NCI-H1436 (cell line): ENCODE measurements around the gene UMOD.
"Not testable (repeated sequence)": the region's sequence is repeated elsewhere in the genome, so short reads cannot be mapped to it uniquely, and the experiment has no call there.

Source experiments
- DNase-seq: peaks from one replicate; lab custom pipeline; 2025; lab: John Stamatoyannopoulos, UW

Gene UMOD

DNA sequence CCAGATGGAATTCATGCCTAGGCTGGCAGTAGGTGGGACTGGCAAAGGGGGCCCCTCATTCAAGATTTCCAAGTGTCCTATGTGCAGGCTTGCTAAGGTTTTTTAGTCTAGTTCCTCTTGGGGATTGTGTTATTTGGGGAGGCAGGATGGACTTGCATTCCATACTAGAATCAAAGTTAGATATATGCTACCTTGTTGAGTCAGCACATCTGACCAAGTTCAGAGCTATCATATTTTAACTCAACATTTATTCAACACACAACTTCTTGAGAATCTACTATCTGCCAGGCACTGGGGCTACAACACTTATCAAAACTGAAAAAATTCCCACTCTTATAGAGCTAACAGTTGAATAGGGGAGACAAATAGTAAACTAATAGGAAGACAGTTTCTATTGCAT is 31.9 kb downstream of the UMOD start:
- DNase-seq = no peak

DNA sequence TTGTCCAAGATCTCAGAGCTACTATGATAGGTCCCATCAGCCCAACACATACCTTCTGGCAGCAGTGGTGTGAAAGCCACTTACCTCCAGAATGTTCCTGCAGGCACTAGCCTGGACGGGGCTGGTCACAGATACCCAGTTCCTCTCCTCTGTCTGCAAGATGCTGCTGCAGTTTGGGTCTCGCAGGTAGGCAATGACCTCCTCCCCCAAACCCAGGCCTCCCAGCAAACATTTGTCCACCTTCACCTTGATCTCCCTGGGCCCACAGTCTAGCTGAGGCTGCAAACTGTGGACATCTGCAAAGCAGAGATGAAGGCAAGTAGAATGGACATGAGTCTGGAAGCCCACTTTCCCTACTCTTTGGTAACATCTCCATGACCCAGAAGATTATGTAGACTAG is 32.3 kb downstream of the UMOD start:
- DNase-seq = no peak

DNA sequence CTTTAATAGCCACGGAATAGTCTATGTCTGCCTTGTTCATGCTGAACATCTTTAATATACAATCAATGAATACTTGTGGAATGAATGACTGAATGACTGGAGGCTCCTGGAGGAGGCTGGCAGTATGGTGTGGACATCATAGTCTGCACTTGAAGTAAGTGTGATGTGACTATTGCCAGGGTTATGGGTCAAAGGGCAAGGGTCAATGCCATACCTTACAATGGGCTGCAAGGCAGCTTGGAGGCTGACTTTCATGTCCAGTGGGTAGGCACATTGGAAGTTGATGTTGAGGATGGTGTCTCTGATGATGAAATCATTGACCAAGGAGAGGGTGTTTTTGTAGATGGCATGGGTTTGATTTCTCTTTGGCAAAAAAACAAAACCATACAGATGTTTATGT is 33.1 kb downstream of the UMOD start:
- no peak for DNase-seq

DNA sequence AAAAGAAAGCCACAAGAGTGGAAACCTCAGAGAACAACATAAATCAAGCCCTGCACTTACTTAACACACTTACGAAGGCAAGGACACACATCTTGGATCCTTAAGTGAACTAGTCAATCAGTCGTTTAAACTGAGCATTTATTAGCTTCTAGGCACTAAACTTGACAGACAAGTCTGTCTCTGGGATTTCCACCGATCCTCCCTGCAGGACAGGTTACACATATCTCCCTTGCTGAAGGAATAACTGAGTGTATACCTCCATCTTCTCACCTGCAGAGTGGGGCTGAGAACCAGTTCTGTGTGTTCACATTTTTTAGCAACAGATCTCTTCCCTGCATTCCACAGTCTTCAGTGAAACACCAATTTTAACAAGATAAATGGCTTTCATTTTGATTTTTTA is 34.1 kb downstream of the UMOD start:
- no peak for DNase-seq

DNA sequence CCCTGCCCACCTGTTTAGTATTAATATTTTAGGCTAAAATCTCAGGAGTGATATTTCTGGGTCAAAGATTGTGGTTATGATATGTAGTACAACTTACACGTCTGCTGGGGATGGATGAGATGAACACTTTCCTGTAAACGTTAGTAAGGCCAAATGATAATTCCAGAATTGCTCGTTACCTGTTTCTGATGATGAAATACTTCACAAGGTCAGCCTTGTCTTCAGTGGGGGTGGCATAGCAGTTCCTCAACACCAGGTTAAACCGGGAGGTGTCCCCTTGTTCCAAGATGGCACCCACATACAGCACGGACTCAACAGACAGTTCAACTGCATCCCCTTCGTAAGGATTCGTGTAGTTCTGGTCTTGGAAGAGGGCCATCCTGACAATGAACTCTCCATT is 34.5 kb downstream of the UMOD start:
- no peak for DNase-seq

DNA sequence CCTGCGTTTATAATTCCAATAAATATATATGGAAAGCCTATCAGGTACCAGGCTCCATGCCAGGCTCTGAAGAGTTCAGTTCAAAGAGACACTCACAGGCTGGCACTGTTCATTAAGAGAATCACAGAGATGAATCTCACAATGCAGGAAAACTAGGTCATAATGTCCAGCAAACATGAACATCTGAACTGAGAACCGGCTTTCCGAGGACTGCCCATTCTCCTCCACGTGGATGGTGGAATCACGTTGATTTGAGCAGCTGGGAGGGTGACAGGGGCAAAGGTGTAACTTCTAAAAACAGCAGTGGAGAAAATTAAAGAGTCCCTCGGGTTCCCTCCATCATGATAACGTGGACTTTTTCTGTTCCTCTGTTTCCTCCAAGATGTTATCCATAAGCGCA is 35.4 kb downstream of the UMOD start:
- no peak for DNase-seq

DNA sequence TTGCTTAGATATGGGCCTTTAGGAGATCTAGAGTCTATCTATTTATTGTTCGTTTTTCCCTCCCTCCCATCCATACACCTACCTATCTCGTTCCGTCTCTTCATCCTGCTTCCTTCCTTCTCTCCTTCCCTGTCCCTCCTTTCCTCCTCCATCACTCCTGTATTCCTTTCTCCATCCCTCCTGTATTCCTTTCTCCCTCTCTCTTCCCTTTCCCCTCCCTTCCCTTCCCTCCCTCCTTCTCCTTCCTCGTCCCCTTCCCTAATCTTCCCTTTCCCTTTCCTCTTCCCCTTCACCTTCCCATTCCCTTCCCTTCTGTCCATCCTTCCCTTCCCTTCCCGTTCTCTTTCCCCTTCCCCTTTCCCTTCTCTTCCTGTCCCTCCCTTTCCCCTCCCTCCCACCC is 35.8 kb downstream of the UMOD start:
- DNase-seq = no peak

DNA sequence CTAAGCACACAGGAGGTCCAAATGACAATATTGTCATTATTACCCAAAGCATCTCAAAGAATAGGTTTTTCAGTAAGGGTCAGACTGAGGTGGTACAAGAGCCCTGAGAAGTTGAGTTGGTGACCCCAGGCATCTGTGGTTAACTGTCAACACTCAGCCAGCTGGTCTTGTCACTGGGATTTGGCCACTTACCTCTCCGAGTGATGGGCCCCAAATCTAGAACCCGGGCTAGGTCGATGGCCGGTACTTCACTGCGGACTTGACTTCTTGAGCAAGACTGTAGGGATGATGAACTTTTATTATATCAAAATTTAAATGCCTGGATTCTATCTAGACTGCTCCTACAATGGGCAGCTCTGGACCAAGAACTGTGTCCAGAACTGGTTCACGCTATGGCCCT is 36.8 kb downstream of the UMOD start:
- no peak for DNase-seq

DNA sequence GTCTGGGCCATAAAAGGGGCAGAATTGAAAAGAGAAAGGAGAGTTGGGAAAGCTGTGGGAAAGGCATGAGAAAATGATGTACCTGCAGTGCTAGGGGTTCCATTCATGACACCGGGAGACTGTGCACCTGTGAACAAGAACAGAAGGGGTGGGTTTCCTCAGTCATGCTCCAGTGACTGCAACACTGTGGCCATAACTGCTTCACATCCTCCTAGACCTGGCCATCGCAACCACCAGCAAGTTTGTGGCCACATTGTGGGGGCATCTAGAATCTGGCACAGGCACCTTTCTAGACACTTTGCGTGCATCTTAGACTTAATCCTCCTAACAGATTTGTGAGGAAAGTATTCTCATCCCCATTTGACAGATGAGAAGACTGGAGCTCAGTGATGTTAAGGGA is 37.9 kb downstream of the UMOD start:
- no peak for DNase-seq

DNA sequence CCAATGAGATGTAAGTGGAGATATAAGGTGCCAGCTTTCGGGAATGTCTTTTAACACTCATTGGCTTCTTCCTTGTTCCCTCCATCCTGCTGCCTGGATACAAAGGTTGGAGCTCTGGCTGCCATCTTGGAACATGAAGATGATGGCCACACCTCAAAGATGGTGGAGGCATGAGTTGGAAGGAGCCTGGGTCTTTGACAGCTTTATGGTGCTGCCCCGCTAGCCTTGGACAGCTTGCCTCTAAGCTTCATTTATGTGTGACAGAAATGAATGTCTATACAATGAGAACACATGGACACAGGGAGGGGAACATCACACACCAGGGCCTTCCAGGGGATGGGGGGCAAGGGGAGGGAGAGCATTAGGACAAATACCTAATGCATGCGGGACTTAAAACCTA is 38.8 kb downstream of the UMOD start:
- no peak for DNase-seq

DNA sequence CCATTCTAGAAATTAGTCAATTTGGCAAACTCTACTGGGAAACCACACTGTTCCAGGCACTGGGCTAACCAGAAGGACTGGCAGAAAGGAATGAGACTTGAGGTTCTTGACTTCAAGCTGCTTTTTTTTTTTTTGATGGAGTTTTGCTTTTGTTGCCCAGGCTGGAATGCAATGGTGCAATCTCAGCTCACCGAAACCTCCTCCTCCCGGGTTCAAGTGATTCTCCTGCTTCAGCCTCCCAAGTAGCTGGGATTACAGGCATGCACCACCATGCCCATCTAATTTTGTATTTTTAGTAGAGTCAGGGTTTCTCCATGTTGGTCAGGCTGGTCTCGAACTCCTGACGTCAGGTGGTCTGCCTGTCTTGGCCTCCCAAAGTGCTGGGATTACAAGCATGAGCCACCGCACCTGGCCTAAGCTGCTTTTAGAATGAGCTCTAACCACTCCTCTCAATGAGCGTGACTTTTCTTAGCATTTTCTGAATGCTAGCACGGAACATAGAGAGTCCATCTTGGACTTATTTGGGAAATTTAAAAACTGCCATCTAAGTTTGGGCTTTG is 39.9 kb downstream of the UMOD start:
- not testable (repeated sequence) for DNase-seq

DNA sequence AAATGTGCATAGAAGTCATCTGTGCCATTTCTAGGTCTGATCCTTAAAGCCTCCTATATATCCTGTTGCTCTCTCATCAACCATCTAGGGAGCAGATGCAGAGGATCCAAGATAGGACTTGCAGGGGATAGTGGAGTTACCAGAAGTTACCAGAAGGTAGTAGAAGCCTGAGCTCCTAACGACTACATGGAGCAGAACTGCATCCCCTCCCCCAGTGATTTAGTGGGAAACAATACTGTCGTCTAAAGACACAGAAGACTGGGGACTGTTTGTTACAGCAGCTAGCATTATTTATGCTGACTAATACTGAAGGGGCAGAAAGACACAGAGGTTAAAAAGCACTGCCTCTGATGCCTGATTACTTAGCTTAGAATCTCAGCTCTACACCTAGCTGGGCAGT is 41.0 kb downstream of the UMOD start:
- no peak for DNase-seq

DNA sequence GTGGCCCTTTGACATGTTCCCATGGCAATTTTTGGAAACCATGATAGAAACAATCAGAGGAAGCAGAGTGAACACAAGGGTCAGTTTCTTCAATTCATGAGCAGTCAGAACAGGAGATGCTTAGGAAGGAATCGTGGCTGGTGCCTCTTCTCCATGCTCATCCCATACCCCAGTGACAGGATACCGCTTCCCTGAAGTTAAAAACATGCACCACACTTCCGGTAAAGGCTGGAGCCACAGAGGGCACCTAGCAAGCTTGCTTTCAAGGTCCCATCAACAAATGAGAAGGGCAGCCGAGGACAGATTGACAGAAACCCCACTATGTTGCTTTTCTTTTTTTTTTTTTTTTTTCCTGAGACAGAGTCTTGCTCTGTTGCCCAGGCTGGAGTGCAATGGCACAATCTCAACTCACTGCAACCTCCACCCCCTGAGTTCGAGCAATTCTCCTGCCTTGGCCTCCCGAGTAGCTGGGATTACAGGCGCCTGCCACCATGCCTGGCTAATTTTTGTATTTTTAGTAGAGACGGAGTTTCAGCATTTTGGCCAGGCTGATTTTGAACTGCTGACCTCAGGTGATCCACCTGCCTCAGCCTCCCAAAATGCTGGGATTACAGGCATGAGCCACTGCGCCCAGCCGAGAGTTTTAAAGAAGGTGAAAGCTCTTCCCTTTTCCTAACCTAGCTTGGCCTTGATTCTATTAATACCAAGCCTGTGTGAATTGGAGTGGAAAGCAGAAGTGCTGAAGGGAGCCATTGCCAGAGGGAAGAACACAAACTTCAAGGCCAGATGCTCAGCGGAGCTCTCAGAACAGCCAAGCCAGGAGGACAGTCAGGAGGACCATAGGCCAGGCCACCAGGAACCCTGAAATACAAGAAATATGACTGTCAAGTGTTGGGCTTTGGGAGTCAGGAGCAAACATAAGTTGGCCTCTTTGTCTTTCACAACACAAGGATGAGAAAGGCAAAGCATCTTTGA is 41.8 kb downstream of the UMOD start:
- no peak for DNase-seq

DNA sequence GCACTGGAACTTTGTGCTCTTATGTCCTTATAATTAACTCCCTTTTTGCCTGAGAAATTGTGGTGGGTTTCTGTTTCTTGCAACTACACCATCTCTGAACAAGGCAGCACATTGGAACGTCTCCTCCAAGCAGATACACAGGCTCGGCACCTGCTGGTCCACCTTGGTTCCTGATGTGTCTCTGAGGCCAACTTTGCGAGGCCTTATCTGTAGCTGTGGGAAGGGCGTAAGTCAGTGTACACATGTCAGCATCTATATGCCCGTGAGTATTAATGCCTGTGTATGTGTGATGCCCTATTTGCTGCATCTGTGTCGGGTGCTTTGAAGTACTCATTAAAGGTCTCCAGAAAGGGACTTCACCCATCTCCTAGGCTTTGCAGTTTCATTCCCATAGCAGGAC is 42.7 kb downstream of the UMOD start:
- no peak for DNase-seq

DNA sequence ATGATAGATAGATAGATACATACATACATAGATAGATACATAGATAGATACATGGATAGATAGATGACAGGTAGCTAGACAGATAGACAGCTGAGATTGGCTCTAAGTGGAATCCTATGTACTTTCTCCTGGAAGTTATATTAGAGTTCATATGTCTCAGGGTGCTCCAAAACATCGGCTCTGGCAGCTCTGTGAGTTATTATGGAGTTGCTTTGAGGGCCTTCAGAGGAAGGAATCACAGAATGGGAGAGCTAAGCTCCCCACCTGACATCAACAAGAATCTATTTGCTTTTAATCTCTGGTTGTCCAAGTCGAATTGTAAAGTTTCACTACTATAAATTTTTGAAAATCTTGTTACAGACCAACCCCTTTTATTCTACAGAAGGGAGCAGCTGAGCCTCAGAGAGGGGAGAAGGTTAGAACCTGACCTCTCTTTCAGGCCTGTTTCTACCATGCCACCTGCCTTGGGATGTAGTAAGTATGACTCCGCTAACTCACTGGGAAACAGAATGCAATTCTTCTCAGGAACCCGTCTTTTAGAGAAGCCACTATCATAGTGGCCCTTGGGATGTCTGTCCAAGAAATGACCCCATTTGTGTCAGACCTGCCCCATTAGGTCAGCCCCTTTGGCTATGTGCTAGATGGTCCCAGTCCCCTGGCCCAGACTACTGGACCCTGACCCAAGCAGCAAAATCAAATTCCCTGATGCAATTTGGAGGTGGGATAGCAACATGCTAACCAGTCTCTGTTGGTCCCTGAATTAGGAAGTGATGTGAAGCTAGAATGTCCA is 43.5 kb downstream of the UMOD start:
- DNase-seq = no peak

DNA sequence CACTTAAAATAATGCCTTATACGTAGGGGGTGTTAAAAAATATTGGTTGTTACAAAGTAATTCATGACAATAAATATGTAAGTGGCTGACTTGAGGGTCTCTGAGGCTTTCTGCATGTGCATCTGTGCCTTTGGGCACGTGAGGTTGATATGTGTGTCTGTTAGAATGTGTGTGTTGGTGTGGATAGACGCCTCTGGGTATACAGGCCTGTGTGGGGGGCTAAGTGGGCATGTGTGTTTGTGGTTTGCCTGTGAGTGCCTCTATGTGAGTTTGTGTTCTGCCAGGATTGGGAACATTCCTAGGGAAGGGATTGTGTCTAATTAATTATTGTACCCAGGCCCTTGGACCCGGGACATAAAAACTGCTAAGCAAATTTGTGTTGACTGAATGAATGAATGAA is 44.2 kb downstream of the UMOD start:
- no peak for DNase-seq

DNA sequence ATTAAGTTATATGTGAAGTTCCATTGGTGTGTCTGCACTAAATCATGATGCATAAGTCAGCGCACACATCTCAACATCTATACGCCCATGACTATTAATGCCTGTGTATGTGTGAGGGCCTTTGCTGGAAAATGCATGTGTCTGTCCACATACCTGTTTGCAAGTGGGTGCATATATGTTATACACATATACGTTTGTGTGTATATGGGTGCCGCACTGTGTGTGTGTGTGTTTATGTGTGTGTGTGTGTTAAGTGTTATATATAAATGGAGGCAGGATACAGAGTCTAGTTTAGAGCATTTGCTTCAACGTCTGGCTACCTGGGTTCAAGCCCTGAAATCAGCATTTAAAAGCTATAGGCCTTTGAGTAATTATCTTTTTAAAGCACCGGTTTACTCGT is 44.7 kb downstream of the UMOD start:
- no peak for DNase-seq

DNA sequence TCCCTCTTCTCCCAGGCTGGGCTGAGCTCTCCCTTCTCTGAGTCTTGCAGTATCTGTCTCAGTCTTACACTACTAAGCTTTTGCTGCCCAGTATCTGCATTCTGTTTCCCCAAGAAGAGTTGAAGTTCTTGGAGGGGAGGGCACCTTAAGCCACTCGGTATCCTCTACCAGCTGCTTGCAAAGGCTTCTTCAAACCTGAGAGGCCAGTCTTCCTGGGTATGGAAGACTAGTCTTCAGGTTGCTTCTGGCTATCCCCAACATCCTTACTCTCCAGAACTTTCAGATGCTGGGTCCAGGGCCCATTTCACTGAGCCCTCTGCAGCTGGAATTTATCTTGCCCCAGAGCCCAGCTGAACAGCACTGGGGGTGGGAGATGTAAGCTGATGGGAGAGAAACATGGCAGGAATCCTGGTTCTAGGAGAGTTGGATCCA is 45.3 kb downstream of the UMOD start:
- no peak for DNase-seq

DNA sequence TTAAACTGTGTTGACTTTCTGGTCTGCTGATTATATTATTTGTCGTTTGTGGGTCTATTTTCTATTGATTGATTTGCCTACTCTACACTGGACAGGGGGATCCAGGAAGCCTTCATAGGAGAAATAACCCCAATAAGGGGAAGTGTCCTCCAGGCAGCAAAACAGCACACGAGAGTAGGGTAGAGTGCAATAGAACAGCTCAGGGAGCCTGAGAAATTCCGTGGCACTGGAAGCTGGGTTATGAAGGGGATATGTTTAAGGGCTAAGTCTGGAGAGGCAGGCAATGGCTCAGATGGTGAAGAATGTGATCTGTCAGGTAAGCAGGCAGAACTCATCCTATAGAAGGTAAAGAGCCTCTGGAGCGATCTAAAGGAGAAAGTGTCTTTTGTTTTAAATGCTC is 46.1 kb downstream of the UMOD start:
- DNase-seq = no peak

DNA sequence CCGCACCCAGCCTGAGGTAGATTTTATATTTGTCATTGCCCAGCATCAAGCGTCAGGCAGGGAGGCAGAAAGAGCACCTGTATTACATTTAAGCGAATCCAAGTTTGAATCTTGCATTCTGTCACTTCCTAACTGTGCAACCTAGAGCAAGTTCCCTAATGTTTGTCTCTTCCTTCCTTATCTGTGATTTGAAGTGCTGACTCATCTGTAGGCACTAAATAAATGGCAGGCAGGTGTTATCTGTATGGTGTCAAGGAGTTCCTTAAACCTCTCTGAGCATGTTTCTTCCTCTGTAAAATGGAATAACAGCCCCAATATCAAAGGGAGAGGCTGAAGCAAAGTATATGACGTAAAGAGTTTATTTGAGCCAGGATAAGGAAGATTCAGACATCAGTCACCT is 49.5 kb downstream of the UMOD start:
- no peak for DNase-seq

DNA sequence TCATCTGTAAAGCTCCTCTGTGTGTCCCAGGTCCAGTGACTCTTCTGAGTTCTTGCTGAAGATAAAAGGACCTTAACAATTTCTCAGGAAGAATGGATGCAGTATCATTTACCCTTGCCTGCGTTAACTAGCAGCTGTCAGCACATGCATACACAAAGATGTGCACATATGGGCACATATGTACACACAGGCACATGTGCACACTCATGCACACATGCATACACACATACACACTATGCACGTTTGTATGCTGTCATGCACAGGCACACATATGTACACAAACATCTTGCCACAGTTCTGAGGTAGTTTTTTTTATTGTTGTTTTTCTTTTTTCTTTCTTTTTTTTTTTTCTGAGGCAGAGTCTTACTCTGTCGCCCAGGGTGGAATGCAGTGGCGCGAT is 50.1 kb downstream of the UMOD start:
- no peak for DNase-seq

DNA sequence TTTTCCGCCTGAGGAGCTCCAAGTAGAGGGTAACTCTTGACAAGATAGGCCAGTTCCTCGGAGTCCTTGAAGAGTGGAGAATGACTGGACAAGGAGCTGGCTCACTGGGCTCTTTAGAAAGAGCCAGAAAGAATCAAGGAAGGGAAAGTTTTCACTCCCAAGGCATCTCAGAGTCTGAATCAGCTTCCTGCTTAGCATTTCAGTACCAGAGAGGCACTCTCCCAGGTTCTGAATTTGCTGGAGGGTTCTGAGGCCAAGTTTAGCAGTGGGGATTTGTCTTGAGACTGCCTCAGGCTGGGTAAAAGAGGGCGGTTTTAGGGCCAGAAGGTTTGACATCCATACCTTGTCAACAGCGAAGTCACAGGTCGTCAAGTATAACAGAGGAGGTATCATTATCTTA is 50.7 kb downstream of the UMOD start:
- DNase-seq = no peak
